ENCODE data around the gene TCEAL4.

GRCh38 chrX:103631145-103631544, 45.8 kb downstream of the TCEAL4 start:
- no peak for TF ChIP-seq CTCF (IDR thresholded peaks at IDR 0.05)
- no peak for TF ChIP-seq POLR2A (IDR thresholded peaks at IDR 0.05)
